RWPE1 (cell line): ENCODE results near the gene SIGMAR1.
A peak's percentile ranks its signal among the peaks of the same experiment; 100 is the strongest.

Experiments
- CTCF ChIA-PET: fragments of 350-600 bp; sonication (Branson Sonifier 250); formaldehyde crosslinking; extraction: SDS; loops from one replicate; lab custom pipeline; 2021; lab: Yijun Ruan, JAX
- POLR2A ChIA-PET: fragments of 400-600 bp; formaldehyde crosslinking; extraction: SDS; loops from one replicate; lab custom pipeline; 2020; ENCODE audit warnings: antibody characterized with exemption; ENCODE audit not compliant: low non-redundant PET; lab: Yijun Ruan, JAX
- DNase-seq: peaks from one replicate; pipeline ENCODE4 v3.0.0; 2012; ENCODE audit warnings: low spot score
- H3K27ac ChIP-seq: fragments of 450-650 bp; 2 replicates; pipeline ENCODE4 v1.5.1; 2017
- TF ChIP-seq, protein P1 (sequence below): fragments of 450-650 bp; conservative IDR thresholded peaks from 2 replicates; pipeline ENCODE4 v1.5.1; 2017; ENCODE audit warnings: low read depth, mild to moderate bottlenecking

SIGMAR1 gene

GRCh38 chr9:34653151-34654072 lies 15.8 kb upstream of the SIGMAR1 start:
- peak overlapping the region; percentile 87 for H3K27ac ChIP-seq
- no peak for DNase-seq
- ChIA-PET CTCF (interaction anchor here (0.6 to 0.9 kb wide), 2 partner anchors 8 to 50 kb away, joined by 4 read pairs; no protein-coding TSS in a partner anchor), POLR2A (no interaction called here)
- TF ChIP-seq, protein P1, sequence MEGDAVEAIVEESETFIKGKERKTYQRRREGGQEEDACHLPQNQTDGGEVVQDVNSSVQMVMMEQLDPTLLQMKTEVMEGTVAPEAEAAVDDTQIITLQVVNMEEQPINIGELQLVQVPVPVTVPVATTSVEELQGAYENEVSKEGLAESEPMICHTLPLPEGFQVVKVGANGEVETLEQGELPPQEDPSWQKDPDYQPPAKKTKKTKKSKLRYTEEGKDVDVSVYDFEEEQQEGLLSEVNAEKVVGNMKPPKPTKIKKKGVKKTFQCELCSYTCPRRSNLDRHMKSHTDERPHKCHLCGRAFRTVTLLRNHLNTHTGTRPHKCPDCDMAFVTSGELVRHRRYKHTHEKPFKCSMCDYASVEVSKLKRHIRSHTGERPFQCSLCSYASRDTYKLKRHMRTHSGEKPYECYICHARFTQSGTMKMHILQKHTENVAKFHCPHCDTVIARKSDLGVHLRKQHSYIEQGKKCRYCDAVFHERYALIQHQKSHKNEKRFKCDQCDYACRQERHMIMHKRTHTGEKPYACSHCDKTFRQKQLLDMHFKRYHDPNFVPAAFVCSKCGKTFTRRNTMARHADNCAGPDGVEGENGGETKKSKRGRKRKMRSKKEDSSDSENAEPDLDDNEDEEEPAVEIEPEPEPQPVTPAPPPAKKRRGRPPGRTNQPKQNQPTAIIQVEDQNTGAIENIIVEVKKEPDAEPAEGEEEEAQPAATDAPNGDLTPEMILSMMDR: no peak

- no peak for DNase-seq
- CTCF ChIA-PET: no interaction called here
- TF ChIP-seq, protein P1: no peak
- H3K27ac ChIP-seq: peak overlapping the region; percentile 87
- POLR2A ChIA-PET: interaction anchor here (0.6 kb wide), 1 partner anchor 15 kb away, joined by 3 read pairs; no protein-coding TSS in a partner anchor
These were observed 15.0 kb upstream of the SIGMAR1 start for GRCh38 chr9:34652602-34653000.

- TF ChIP-seq, protein P1: no peak
- peak within 1 kb of the TSS; percentile 87 for H3K27ac ChIP-seq
- ChIA-PET CTCF (interaction anchor here (0.7 kb wide), 1 partner anchor 18 kb away, joined by 3 read pairs; no protein-coding TSS in a partner anchor), POLR2A (interaction anchor here (0.6 to 1.3 kb wide), 3 partner anchors 13 to 15 kb away, joined by 3 to 4 read pairs (median 3); no protein-coding TSS in a partner anchor)
- peak; percentile 94 for DNase-seq
These were observed 14.5 kb upstream of the SIGMAR1 start, which contains the start of gene IL11RA for GRCh38 chr9:34651876-34652601. TSS of gene IL11RA (plus strand) at chr9:34652185. CDS start at chr9:34655218, 3,033 bp downstream.

DNA sequence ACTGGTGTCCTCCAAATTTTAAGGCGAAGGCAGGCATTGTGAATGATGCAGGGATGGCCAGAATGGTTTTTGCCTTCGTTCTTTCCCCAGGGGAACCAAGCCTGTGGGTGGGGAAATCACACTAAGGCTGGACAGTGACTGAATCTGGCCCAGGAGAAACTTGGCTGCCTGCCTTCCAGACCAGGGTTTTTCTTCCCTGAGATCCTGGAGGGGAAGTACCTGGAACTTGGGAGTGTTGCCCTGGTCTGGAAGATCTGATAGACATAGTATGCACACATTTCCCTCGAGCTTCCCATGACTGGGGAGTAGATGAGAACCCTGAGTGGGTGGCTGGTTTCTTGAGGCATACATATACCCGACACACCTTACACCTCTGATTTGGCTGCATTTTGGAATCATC lies 13.7 kb upstream of the SIGMAR1 start:
- peak overlapping the region; percentile 87 for H3K27ac ChIP-seq
- TF ChIP-seq, protein P1: no peak
- no peak for DNase-seq
- CTCF ChIA-PET: interaction anchor here (0.7 kb wide), 1 partner anchor 17 kb away, joined by 3 read pairs; no protein-coding TSS in a partner anchor
- POLR2A ChIA-PET: interaction anchor here (1.3 kb wide), 2 partner anchors 14 kb away, joined by 3 to 4 read pairs; no protein-coding TSS in a partner anchor

DNA sequence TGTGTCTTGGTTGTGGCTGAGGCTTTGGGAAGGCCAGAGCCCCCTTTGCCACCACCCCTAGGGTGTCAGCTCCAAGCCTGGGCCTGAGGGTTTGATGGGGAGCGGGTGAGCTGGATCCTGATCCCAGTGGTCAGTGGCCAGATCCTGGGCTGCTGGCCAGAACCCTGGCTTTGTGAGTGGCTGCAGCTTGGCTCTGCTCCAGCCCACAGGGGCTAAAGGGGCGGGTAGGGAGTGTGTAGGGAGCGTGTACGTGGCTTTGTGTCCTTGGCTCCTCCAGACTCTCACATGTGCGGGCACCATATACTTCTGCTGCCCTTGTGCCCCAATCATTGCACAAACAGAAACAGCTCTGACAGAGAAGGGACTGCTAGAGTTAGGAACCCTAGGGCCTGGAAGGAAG lies 13.2 kb upstream of the SIGMAR1 start:
- TF ChIP-seq, protein P1: no peak
- DNase-seq: no peak
- POLR2A ChIA-PET: interaction anchor here (0.6 to 1.3 kb wide), 3 partner anchors 14 kb away, joined by 3 to 4 read pairs (median 3); no protein-coding TSS in a partner anchor
- peak overlapping the region; percentile 87 for H3K27ac ChIP-seq
- CTCF ChIA-PET: no interaction called here

DNA sequence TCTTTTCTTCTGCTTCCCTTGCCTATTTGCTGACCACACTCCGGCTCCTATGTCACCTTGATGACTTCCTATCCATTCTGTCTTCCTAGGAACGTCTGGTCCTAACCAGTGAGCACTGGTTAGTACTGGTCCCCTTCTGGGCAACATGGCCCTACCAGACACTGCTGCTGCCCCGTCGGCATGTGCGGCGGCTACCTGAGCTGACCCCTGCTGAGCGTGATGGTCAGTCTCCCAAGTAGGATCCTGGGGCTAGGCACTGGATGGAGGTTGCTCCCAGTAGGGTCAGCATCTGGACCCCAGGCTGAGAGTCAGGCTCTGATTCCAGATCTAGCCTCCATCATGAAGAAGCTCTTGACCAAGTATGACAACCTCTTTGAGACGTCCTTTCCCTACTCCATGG lies 11.1 kb upstream of the SIGMAR1 start:
- TF ChIP-seq, protein P1: no peak
- ChIA-PET POLR2A (no interaction called here), CTCF (interaction anchor here (1.8 kb wide), 1 partner anchor 15 kb away, joined by 6 read pairs; no protein-coding TSS in a partner anchor)

More for the DNA sequence above, 11.1 kb upstream of the SIGMAR1 start:
- no peak for DNase-seq
- no peak overlapping the region for H3K27ac ChIP-seq
